Liver (tissue), 3 donors: ENCODE data around the gene BACH2.

Experiments used
- JUND ChIP-seq, 2 donors: IDR thresholded peaks; 2 replicates each; pipeline ENCODE4 v1.6.1; 2016; ENCODE audit warnings: antibody characterized with exemption in 2 of 2
- RAD21 ChIP-seq, 2 donors: IDR thresholded peaks; 2 replicates each; pipeline ENCODE4 v1.6.1; 2016; ENCODE audit warnings: antibody characterized with exemption in 2 of 2, mild to moderate bottlenecking in 2 of 2
- SP1 ChIP-seq: IDR thresholded peaks from 2 replicates; pipeline ENCODE4 v1.6.1; 2018; ENCODE audit warnings: antibody characterized with exemption, mild to moderate bottlenecking
- TAF1 ChIP-seq: conservative IDR thresholded peaks from 2 replicates; pipeline ENCODE4 v1.6.1; 2016; ENCODE audit warnings: antibody characterized with exemption, mild to moderate bottlenecking
- YY1 ChIP-seq: IDR thresholded peaks from 2 replicates; pipeline ENCODE4 v1.6.1; 2016; ENCODE audit warnings: antibody characterized with exemption, mild to moderate bottlenecking
- TF ChIP-seq, protein P1 (sequence below): fragments of 150-350 bp; IDR thresholded peaks from 2 replicates; pipeline ENCODE4 v1.5.1; 2017; ENCODE audit warnings: improper control_type of control experiment, low read depth, low read length; ENCODE audit not compliant: missing input control
- TF ChIP-seq, protein P2 (sequence below): IDR thresholded peaks from 2 replicates; pipeline ENCODE4 v1.6.1; 2016; ENCODE audit warnings: antibody characterized with exemption
- TF ChIP-seq, protein P3 (sequence below): IDR thresholded peaks from 2 replicates; pipeline ENCODE4 v1.6.1; 2016; ENCODE audit warnings: antibody characterized with exemption
- TF ChIP-seq, protein P4 (sequence below): IDR thresholded peaks from 2 replicates; pipeline ENCODE4 v1.6.1; 2016; ENCODE audit warnings: antibody characterized with exemption, mild to moderate bottlenecking
- donor health status: healthy.
- donor health status: healthy.

GRCh38 chr6:90036963-90037362 lies 259.7 kb downstream of the BACH2 start:
- TF ChIP-seq, protein P1, sequence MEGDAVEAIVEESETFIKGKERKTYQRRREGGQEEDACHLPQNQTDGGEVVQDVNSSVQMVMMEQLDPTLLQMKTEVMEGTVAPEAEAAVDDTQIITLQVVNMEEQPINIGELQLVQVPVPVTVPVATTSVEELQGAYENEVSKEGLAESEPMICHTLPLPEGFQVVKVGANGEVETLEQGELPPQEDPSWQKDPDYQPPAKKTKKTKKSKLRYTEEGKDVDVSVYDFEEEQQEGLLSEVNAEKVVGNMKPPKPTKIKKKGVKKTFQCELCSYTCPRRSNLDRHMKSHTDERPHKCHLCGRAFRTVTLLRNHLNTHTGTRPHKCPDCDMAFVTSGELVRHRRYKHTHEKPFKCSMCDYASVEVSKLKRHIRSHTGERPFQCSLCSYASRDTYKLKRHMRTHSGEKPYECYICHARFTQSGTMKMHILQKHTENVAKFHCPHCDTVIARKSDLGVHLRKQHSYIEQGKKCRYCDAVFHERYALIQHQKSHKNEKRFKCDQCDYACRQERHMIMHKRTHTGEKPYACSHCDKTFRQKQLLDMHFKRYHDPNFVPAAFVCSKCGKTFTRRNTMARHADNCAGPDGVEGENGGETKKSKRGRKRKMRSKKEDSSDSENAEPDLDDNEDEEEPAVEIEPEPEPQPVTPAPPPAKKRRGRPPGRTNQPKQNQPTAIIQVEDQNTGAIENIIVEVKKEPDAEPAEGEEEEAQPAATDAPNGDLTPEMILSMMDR: no peak
- TF ChIP-seq SP1 (no peak), YY1 (no peak), TAF1 (no peak), RAD21 (IDR thresholded peaks at IDR 0.05) (no peak), JUND (IDR thresholded peaks at IDR 0.05) (no peak)
- TF ChIP-seq, protein P2, sequence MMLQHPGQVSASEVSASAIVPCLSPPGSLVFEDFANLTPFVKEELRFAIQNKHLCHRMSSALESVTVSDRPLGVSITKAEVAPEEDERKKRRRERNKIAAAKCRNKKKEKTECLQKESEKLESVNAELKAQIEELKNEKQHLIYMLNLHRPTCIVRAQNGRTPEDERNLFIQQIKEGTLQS: no peak
- TF ChIP-seq, protein P3, sequence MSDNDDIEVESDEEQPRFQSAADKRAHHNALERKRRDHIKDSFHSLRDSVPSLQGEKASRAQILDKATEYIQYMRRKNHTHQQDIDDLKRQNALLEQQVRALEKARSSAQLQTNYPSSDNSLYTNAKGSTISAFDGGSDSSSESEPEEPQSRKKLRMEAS: no peak
- TF ChIP-seq, protein P4, sequence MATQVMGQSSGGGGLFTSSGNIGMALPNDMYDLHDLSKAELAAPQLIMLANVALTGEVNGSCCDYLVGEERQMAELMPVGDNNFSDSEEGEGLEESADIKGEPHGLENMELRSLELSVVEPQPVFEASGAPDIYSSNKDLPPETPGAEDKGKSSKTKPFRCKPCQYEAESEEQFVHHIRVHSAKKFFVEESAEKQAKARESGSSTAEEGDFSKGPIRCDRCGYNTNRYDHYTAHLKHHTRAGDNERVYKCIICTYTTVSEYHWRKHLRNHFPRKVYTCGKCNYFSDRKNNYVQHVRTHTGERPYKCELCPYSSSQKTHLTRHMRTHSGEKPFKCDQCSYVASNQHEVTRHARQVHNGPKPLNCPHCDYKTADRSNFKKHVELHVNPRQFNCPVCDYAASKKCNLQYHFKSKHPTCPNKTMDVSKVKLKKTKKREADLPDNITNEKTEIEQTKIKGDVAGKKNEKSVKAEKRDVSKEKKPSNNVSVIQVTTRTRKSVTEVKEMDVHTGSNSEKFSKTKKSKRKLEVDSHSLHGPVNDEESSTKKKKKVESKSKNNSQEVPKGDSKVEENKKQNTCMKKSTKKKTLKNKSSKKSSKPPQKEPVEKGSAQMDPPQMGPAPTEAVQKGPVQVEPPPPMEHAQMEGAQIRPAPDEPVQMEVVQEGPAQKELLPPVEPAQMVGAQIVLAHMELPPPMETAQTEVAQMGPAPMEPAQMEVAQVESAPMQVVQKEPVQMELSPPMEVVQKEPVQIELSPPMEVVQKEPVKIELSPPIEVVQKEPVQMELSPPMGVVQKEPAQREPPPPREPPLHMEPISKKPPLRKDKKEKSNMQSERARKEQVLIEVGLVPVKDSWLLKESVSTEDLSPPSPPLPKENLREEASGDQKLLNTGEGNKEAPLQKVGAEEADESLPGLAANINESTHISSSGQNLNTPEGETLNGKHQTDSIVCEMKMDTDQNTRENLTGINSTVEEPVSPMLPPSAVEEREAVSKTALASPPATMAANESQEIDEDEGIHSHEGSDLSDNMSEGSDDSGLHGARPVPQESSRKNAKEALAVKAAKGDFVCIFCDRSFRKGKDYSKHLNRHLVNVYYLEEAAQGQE: no peak
